ENCODE results near the gene NUP205. TPM values are rescaled to one million over a fixed set of nuclear protein-coding genes. Genes with fewer than 3 reads are reported as not detected.

The NUP205 gene
- total RNA-seq, 2 experiments from 2014 or later = 140 to 145 TPM

DNA sequence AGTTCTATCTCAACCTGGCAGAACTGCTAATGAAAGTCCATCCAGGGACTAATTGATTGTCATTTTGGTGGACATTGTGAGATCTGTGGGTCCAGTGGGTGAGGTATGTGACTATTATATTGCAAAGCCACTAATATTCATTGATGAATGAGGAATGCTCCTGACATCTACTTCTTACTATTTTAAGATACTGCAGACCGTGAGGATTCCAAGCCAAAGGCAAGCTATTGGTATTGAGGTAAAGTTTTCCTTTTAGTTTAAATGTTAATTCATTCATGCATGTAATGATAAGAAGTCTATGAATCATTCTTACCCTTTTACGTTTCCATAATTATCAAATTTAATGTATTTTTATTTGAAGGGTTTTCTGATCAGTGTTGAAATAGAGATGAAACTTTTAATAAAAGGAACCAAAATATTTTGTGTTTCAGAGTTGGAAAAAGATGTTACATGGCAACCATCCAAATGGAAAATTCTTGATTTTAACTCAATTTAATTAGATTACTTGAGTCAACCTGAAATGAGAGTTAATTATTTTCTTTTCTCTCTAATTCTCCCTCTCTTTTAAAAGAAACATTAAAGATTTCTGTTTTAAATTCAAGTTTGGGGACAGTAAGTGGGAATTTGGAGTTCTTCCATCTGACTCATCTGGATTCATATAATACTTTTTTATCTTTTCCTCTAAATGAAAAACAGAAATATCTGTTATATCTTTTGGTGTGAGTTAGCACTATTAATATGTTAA lies 39.6 kb downstream of the NUP205 start:
- H3K4me1 Mint-ChIP-seq (ENCODE audit: low read depth) = no peaks in the 10 kb centered on the region
- intact Hi-C loops (cut with micrococcal nuclease) = no loop called here
- DNase-seq (no peak), ATAC-seq (no peak)
- no peaks in the 10 kb centered on the region for H3K9me3 Mint-ChIP-seq
- TF ChIP-seq, protein P1, sequence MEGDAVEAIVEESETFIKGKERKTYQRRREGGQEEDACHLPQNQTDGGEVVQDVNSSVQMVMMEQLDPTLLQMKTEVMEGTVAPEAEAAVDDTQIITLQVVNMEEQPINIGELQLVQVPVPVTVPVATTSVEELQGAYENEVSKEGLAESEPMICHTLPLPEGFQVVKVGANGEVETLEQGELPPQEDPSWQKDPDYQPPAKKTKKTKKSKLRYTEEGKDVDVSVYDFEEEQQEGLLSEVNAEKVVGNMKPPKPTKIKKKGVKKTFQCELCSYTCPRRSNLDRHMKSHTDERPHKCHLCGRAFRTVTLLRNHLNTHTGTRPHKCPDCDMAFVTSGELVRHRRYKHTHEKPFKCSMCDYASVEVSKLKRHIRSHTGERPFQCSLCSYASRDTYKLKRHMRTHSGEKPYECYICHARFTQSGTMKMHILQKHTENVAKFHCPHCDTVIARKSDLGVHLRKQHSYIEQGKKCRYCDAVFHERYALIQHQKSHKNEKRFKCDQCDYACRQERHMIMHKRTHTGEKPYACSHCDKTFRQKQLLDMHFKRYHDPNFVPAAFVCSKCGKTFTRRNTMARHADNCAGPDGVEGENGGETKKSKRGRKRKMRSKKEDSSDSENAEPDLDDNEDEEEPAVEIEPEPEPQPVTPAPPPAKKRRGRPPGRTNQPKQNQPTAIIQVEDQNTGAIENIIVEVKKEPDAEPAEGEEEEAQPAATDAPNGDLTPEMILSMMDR (IDR thresholded peaks at IDR 0.05) = no peak
- ChIA-PET CTCF (interaction anchor here (1.2 to 2.6 kb wide), 3 partner anchors 48 to 316 kb away, joined by 3 to 11 read pairs (median 3); partner anchors contain the start of gene STMP1), POLR2A (interaction anchor here (0.6 kb wide), 1 partner anchor 128 kb away, joined by 4 read pairs; no protein-coding TSS in a partner anchor)
- peaks cover 44% of the 10 kb centered on the region for H3K36me3 Mint-ChIP-seq (ENCODE audit: low read depth)
- no peak overlapping the region for H3K4me3 Mint-ChIP-seq
- H3K27me3 Mint-ChIP-seq = no peaks in the 10 kb centered on the region
- no peak overlapping the region for H3K27ac Mint-ChIP-seq

DNA sequence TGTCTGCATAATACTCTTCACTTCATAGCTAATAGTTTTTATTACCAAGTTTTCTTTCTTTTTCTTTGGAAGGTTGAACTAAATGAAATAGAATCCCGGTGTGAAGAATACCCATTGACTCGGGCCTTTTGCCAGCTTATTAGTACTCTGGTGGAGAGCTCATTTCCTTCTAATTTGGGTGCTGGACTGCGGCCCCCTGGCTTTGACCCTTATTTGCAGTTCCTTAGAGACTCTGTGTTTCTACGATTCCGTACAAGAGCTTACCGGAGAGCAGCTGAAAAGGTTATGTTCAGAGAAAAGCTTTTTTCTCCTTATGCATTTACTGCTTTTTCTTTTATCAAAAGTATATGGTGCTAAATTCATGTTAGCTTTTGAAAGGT lies 40.2 kb downstream of the NUP205 start:
- ATAC-seq = no peak
- peaks cover 43% of the 10 kb centered on the region for H3K36me3 Mint-ChIP-seq (ENCODE audit: low read depth)
- ChIA-PET CTCF (interaction anchor here (0.6 to 2.6 kb wide), 4 partner anchors 21 to 316 kb away, joined by 3 to 11 read pairs (median 3); no protein-coding TSS in a partner anchor), POLR2A (interaction anchor here (1.0 kb wide), 1 partner anchor 23 kb away, joined by 3 read pairs; no protein-coding TSS in a partner anchor)
- intact Hi-C loops (cut with micrococcal nuclease) = no loop called here
- H3K27ac Mint-ChIP-seq = no peak overlapping the region
- no peaks in the 10 kb centered on the region for H3K4me1 Mint-ChIP-seq (ENCODE audit: low read depth)
- TF ChIP-seq, protein P1 (IDR thresholded peaks at IDR 0.05) = no peak
- no peaks in the 10 kb centered on the region for H3K27me3 Mint-ChIP-seq
- no peaks in the 10 kb centered on the region for H3K9me3 Mint-ChIP-seq
- DNase-seq = no peak
- H3K4me3 Mint-ChIP-seq = no peak overlapping the region

DNA sequence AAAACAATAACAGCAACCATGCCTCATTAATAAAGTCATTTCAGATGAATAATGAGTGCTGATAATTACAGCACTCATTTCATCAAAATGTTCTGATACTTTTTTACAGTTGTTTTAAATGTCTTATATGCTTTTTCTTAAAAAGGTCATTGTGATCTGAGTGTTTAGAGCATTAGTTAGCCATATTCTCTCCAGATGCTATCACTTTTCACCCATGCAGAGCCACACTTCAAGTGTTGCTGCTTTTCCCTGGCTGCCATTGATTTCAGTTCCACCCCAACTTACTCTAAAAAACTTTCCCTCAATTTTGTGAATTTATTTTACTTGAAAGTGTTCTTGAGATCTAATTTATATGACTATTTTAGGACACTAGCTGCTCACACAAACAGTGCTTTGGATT lies 41.8 kb downstream of the NUP205 start:
- H3K27me3 Mint-ChIP-seq = no peaks in the 10 kb centered on the region
- DNase-seq (no peak), ATAC-seq (no peak)
- POLR2A ChIA-PET = no interaction called here
- H3K36me3 Mint-ChIP-seq (ENCODE audit: low read depth) = peaks cover 45% of the 10 kb centered on the region
- H3K27ac Mint-ChIP-seq = no peak overlapping the region
- no peaks in the 10 kb centered on the region for H3K4me1 Mint-ChIP-seq (ENCODE audit: low read depth)
- H3K9me3 Mint-ChIP-seq = no peaks in the 10 kb centered on the region
- intact Hi-C loops (cut with micrococcal nuclease) = no loop called here
- TF ChIP-seq, protein P1 (IDR thresholded peaks at IDR 0.05) = no peak
- CTCF ChIA-PET = interaction anchor here (1.0 to 1.5 kb wide), 3 partner anchors 22 to 46 kb away, joined by 3 to 4 read pairs (median 3); no protein-coding TSS in a partner anchor
- H3K4me3 Mint-ChIP-seq = no peak overlapping the region

DNA sequence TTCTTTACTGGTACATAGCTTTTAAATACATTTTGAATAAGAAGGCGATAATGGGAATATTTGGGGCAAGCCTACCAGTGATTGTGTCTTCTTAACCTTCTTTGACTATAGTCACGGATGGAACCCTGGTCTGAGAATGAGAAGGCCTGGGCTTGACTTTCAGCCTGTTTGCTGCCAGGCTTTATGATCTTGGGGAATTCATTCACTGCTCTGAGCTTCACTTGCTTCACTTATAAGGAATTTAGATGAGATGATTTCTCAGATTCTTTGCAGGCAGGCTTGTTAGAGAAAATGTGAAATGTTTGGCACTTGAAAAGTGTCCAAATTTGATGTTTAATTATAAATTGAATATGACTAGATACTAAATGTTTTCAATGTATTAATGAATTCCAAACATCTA lies 42.5 kb downstream of the NUP205 start:
- Mint-ChIP-seq H3K4me3 (no peak overlapping the region), H3K36me3 (ENCODE audit: low read depth) (peaks cover 45% of the 10 kb centered on the region), H3K27ac (no peak overlapping the region), H3K4me1 (ENCODE audit: low read depth) (no peaks in the 10 kb centered on the region), H3K27me3 (no peaks in the 10 kb centered on the region), H3K9me3 (no peaks in the 10 kb centered on the region)
- intact Hi-C loops (cut with micrococcal nuclease) = no loop called here
- ChIA-PET POLR2A (interaction anchor here (0.7 kb wide), 1 partner anchor 8 kb away, joined by 3 read pairs; no protein-coding TSS in a partner anchor), CTCF (interaction anchor here (1.0 to 1.2 kb wide), 2 partner anchors 21 to 45 kb away, joined by 3 to 4 read pairs; no protein-coding TSS in a partner anchor)
- ATAC-seq (no peak), DNase-seq (no peak)
- TF ChIP-seq, protein P1 (IDR thresholded peaks at IDR 0.05) = no peak

DNA sequence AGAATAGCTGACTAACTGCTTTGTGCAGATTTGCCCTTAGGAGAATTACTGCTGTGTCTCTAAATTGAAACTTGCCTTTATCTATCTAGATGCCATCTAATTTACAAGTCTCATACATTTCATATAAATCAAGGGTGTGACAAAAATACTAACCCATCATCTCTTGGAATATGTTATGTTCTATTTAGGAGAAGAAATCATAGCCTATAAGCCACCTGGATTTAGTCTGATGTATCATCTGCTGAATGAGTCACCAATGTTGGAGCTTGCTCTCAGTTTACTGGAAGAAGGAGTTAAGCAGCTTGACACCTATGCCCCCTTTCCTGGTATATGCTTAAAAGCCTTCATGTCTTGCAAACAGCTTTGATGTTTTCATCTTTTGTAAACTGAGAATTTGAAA lies 43.5 kb downstream of the NUP205 start:
- TF ChIP-seq, protein P1 (IDR thresholded peaks at IDR 0.05) = no peak
- ChIA-PET POLR2A (interaction anchor here (1.2 kb wide), 1 partner anchor 61 kb away, joined by 3 read pairs; the partner anchor contains the start of gene STMP1), CTCF (interaction anchor here (1.5 kb wide), 1 partner anchor 88 kb away, joined by 4 read pairs; no protein-coding TSS in a partner anchor)
- Mint-ChIP-seq H3K27ac (peak overlapping the region; percentile 31), H3K9me3 (no peaks in the 10 kb centered on the region), H3K36me3 (ENCODE audit: low read depth) (peaks cover 42% of the 10 kb centered on the region), H3K4me3 (no peak overlapping the region), H3K27me3 (no peaks in the 10 kb centered on the region), H3K4me1 (ENCODE audit: low read depth) (no peaks in the 10 kb centered on the region)
- no peak for DNase-seq
- no peak for ATAC-seq
- intact Hi-C loops (cut with micrococcal nuclease) = no loop called here
